GM18861 (cell line): Measurements from ENCODE around the gene ADPGK.

ENCODE experiments used
- ATAC-seq: cut with Tn5 transposase; IDR thresholded peaks from one replicate; pipeline ENCODE4 v1.9.1; 2021; ENCODE audit not compliant: unreplicated experiment

The ADPGK gene

GRCh38 chr15:72790302-72790910 lies 6.8 kb upstream of the ADPGK start:
- ATAC-seq: no peak

DNA sequence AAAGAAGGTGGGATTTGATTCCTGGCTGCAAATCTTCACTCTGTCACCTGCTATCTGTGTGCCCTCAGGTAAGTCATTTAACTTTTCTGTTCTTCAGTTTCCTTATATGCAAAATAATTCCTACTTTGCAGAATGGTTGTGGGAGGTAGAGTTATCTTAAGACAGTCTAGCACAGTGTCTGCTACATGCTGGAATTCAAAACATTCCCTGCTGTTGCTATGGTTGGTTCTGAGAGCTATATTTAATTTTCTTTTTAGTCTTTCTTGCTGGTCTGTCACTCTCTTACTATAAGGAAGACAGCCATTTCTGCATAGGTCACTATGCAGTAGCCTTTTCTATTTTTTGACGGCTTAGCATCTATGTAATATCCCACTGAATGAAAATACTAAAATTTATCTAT lies 4.0 kb upstream of the ADPGK start:
- no peak for ATAC-seq

DNA sequence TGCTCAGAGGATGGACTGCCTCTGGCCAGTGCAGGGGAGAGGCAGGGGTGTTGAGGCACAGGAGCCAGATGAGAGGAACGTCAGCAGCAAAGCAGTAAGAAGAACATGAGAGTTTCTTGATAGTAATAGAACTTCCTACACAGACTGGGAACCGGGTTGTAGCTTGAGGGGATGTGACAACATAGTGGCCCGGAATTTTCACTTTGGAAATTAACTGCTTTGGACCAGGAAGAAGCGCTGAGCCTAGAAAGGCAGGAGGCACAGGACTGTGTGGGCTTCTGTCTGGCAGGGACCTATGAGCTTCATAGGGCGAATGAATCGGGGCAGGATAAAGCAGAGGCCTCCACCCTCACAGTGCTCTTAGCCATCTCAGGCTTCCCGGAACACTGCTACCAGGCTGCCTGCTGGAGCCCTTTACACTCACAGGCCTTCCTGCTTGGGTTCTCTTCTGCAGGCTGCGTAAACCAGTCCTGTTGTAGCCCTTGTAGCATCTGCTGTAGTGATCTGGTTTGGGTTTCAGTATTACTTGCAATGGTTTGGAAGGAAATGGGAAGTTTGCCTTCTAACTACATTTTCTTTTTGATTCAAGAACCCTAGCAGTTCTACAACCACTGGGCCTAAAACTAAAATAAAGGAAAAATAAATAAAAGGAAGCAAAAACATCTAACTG lies 3.3 kb upstream of the ADPGK start:
- no peak for ATAC-seq

- ATAC-seq: no peak
Measured at GRCh38 chr15:72786242-72786641, 2.7 kb upstream of the ADPGK start.

- no peak for ATAC-seq
Measured at GRCh38 chr15:72785841-72786240, 2.3 kb upstream of the ADPGK start.

DNA sequence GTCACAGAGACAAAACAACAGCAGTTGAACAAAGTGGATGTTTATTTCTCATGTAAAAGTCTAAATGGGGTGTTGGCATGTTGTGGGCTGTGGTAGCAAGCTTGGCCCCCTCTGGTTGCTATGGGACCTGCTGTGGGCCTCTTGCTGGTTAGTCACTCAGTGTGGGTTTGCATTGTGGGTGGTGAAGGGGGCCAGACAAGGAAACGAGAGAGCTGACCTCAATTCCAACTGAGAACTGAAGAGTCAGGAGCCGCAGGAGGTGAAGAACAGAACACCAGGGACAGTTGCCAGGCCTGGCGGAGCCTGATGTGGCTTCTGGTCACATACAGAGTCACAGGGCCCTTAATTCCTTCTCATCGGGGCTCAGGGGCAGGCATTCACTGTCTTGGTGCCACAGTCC lies 1.9 kb upstream of the ADPGK start:
- no peak for ATAC-seq

DNA sequence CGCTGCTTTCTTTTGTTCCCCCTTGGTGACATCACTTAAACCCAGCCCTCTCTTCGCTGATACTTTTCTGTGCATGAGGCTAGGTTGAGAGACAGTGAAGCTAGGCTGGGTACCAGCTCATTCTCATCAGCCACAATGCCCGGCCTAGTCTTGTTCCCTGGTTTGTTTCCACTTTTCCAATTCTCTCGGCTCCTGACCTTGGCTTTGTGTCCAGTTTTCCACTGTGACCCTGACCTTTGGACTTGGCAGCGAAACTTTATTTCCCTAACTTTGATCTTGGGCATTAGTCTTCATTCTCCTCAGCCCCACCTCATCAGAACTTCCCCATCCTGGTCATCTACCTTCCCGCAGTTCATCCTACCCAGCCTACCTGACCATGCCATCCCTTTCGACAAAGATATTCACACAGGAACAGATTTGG lies 908 bp upstream of the ADPGK start:
- ATAC-seq: no peak

DNA sequence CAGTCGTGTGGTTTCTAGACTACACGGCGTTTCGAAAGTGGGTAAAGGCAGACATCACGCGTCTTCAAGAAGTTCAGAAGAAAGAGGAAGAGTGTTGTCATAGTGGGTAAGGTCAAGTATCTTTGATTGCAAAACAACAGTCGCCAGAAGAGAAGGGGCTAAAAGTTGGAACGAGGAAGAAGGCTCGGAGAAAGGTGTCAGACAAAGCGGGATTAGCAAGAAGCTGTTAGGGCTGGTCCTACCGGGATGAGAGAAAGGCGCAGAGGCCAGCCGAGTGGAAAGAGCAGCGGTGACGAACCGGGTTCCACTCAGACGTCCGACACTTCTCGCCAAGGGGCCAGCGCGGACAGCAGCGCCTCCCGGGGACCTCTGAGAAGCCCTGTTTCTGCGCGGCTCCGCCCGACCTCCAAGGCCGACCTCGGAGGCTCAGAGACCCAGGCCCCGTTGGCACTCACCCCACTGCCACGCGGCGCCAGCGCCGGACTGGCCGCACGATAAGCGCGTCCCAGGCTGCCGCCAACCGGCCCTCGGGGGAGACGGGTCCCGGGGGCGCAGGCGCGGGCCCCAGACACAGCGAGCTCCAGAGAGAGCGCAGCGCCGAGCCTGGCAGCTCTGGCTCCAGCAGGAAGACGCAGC lies 436 bp downstream of the ADPGK start:
- ATAC-seq: peak; percentile 10

DNA sequence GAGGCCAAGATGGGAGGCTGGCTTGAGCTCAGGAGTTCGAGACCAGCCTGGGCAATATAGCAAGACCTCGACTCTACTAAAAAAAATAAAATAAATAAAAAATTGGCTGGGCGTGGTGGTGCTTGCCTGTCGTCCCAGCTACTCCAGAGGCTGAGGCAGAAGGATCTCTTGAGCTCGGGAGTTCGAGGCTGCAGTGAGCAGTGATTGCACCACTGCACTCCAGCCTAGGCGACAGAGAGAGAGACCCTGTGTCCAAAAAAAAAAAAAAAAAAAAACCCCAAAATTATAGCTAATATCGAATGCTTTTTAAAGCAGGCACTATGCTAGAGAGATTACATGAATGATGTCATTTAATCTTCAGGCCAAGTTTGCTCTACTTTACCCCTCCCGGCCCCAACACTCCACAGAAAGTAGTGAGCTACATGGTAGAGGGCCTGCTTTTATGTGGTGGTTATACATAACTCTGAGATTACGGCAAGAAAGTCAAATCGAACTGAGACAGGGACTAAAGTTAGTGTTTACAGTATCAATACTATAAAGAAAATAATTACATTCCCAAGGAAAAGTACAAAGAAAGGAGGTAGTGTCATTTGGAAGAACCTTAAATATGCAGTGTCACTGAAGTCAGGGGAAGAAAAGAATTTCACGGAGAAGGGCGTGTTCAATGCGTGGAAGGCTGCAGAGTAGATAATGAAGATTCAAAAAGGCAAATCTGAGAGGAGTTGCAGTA lies 1.1 kb downstream of the ADPGK start:
- ATAC-seq: no peak

DNA sequence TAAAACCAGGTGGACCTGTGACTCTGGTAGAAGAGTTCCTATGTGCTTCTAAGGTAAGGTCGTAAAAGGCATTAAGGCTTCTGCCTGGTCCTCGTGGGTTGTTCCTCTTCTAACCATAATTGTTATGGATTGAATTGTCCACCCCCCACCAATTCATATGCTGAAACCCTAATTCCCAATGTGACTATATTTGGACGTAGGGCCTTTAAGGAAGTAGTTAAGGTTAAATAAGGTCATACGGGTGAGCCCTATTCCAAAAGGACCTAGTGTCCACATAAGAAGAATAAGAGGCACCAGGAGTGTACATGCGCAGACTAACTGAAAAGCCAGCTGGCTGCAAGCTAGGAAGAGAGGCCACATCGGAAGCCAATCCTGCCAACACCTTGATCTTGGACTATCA lies 1.9 kb downstream of the ADPGK start:
- ATAC-seq: no peak

GRCh38 chr15:72778796-72779195 lies 4.8 kb downstream of the ADPGK start:
- ATAC-seq: no peak

GRCh38 chr15:72774696-72775383 lies 8.7 kb downstream of the ADPGK start:
- no peak for ATAC-seq

- ATAC-seq: no peak
Measured at GRCh38 chr15:72771329-72771725, 12.2 kb downstream of the ADPGK start.

DNA sequence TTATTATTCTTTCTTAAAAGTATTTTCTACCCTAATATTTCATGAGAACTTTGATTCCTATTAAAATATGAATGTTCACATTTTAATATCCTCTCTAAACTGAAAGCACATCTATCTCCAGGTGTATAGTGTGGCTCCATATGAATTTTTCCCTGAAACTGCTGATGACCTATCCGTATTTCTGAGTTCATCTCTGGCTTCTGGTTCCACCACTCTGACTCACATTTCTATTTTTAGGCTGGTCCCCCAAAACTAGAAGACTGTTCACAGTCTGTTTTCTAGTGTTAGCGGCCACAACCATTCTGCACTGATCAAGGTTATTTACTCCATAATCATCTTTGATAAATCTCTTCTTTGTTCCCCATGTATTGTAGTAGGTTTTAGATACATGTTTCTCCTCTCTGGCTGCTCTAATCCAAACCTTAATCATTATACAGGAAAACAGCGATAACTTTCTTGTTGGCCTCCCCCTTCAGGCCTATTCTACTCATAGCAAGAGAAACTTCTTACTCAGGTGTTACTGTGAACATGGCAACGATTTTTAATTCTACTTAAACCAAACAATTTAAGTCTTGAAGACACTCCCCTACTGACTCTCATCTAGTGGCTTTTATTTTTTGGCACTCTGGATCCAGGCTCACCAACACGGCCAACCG lies 12.8 kb downstream of the ADPGK start:
- no peak for ATAC-seq

GRCh38 chr15:72766780-72767179 lies 16.8 kb downstream of the ADPGK start:
- ATAC-seq: no peak

- no peak for ATAC-seq
Measured at GRCh38 chr15:72766025-72766424, 17.5 kb downstream of the ADPGK start.

DNA sequence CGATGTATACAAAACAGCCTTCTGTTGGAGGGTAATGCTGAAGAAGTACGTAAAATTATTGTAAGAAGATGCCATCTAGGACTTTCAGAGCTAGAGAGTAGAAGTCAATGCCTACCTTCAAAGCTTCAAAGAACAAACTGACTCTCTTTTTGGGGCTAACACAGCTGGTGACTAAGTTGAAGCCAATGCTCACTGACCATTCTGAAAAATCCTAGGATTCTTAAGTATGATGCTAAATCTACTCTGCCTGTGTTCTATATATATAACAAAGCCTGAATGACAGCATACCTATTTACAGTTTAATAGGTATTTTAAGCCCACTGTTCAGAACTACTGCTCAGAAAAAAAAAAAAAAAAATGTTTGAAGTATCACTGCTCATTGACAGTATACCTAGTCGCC lies 18.9 kb downstream of the ADPGK start:
- ATAC-seq: no peak

DNA sequence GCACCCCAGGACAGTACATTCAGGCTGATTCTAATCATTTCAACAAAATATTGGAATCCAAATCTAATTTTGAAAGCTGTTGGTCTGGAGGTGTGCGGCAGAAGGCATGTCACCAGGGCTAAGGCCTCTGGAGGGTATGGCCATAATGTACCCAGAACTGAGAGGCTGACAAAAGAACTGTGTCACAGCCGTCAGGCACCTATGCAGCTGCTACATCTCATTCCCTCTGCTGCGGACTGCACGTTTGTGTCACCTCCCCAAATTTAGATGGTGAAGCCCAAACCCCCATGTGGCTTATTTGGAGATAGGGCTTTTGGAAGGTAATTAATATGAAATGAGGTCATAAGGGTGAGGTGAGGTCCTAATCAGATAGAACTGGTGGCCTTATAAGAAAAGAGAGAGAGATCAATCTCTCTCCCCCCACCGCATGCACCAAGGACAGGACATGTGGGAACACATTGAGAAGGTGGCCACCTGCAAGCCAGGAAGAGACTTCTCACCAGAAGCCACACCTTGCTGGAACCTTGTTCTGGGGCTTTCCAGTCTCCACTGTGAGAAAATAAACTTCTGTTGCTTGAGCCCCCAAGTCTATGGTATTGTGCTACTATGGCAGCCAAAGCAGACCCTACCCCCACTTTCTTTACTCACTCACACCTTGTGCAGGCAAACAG lies 22.8 kb downstream of the ADPGK start:
- no peak for ATAC-seq

GRCh38 chr15:72758182-72758581 lies 25.4 kb downstream of the ADPGK start:
- ATAC-seq: no peak

DNA sequence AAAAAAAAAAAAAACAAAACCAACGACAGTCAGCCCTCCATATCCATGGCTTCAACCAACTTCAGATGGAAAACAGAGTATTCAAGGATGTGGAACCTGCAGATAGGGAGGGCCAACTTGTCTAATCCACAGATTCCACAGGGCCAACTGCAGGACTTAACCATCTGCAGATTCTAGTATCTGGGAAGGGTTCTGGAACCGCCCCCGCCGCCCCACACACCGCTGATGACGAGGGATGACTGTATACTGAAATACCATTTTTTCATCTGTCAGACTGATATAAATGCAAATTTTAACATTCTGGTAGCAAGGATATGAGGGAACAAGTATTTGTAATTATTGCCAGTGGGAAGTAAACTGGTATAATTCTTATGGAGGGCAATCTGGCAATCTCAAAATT lies 29.5 kb downstream of the ADPGK start:
- ATAC-seq: no peak
